ENCODE measurements around the gene SVEP1. TPM values are rescaled to one million over a fixed set of nuclear protein-coding genes. Genes with fewer than 3 reads are reported as not detected.

SVEP1 gene
- total RNA-seq, 2 experiments from 2014 or later: not detected

GRCh38 chr9:110573305-110573704 is 6.2 kb downstream of the SVEP1 start:
- Mint-ChIP-seq H3K27me3 (peaks cover 27% of the 10 kb centered on the region), H3K27ac (no peak overlapping the region)
- no peak overlapping the region for H3K4me3 ChIP-seq (ENCODE audit: low read length)

GRCh38 chr9:110571801-110572483 is 7.6 kb downstream of the SVEP1 start:
- peaks cover 13% of the 10 kb centered on the region for H3K27me3 Mint-ChIP-seq
- no peak for ATAC-seq (ENCODE audit: poor library complexity)
- no peaks in the 10 kb centered on the region for H3K9me3 Mint-ChIP-seq

More at GRCh38 chr9:110573305-110573704, 6.2 kb downstream of the SVEP1 start:
- ChIA-PET POLR2A (interaction anchor here (0.6 kb wide), 1 partner anchor 35 kb away, joined by 3 read pairs; no protein-coding TSS in a partner anchor), CTCF (no interaction called here)
- H3K36me3 Mint-ChIP-seq (ENCODE audit: low read depth): no peaks in the 10 kb centered on the region
- no peak for TF ChIP-seq CTCF (IDR thresholded peaks at IDR 0.05)
- Histone ChIP-seq H3K36me3 (ENCODE audit: insufficient read depth, low read length) (no peaks in the 10 kb centered on the region), H3K4me1 (ENCODE audit: insufficient read depth, low read length) (no peaks in the 10 kb centered on the region), H3K9me3 (ENCODE audit: control insufficient read depth in 1 of 2, insufficient read depth in 1 of 2, low read length in 2 of 2) (peaks cover 0 to 4% of the 10 kb centered on the region in 2 experiments), H3K27ac (ENCODE audit: low read depth in 1 of 2, low read length in 2 of 2) (no peak overlapping the region), H3K27me3 (ENCODE audit: control insufficient read depth in 1 of 2, insufficient read depth in 2 of 2, low read length in 2 of 2) (peaks cover 0 to 6% of the 10 kb centered on the region in 2 experiments)
- H3K9me3 Mint-ChIP-seq: no peaks in the 10 kb centered on the region
- H3K4me3 Mint-ChIP-seq: no peak overlapping the region
- DNase-seq (no peak), ATAC-seq (ENCODE audit: poor library complexity) (no peak)
- H3K4me1 Mint-ChIP-seq (ENCODE audit: low read depth): no peaks in the 10 kb centered on the region
- intact Hi-C loops (cut with DNase I, micrococcal nuclease): no loop called here

GRCh38 chr9:110566156-110566555 is 13.4 kb downstream of the SVEP1 start:
- TF ChIP-seq CTCF (IDR thresholded peaks at IDR 0.05): no peak
- no peaks in the 10 kb centered on the region for H3K9me3 Mint-ChIP-seq
- H3K4me3 Mint-ChIP-seq: no peak overlapping the region
- no peaks in the 10 kb centered on the region for H3K27me3 Mint-ChIP-seq
- no peaks in the 10 kb centered on the region for H3K36me3 Mint-ChIP-seq (ENCODE audit: low read depth)
- Histone ChIP-seq H3K4me3 (ENCODE audit: low read length) (no peak overlapping the region), H3K36me3 (ENCODE audit: insufficient read depth, low read length) (no peaks in the 10 kb centered on the region), H3K27ac (ENCODE audit: low read depth in 1 of 2, low read length in 2 of 2) (no peak overlapping the region), H3K9me3 (ENCODE audit: control insufficient read depth in 1 of 2, insufficient read depth in 1 of 2, low read length in 2 of 2) (no peaks in the 10 kb centered on the region), H3K4me1 (ENCODE audit: insufficient read depth, low read length) (no peaks in the 10 kb centered on the region), H3K27me3 (ENCODE audit: control insufficient read depth in 1 of 2, insufficient read depth in 2 of 2, low read length in 2 of 2) (no peaks in the 10 kb centered on the region)
- ChIA-PET CTCF (no interaction called here), POLR2A (no interaction called here)
- DNase-seq (no peak), ATAC-seq (ENCODE audit: poor library complexity) (no peak)
- no peaks in the 10 kb centered on the region for H3K4me1 Mint-ChIP-seq (ENCODE audit: low read depth)
- no peak overlapping the region for H3K27ac Mint-ChIP-seq
- intact Hi-C loops (cut with DNase I, micrococcal nuclease): no loop called here

More at GRCh38 chr9:110571801-110572483, 7.6 kb downstream of the SVEP1 start:
- CTCF ChIA-PET: no interaction called here
- Histone ChIP-seq H3K36me3 (ENCODE audit: insufficient read depth, low read length) (no peaks in the 10 kb centered on the region), H3K4me3 (ENCODE audit: low read length) (no peak overlapping the region), H3K27me3 (ENCODE audit: control insufficient read depth in 1 of 2, insufficient read depth in 2 of 2, low read length in 2 of 2) (no peaks in the 10 kb centered on the region), H3K4me1 (ENCODE audit: insufficient read depth, low read length) (no peaks in the 10 kb centered on the region), H3K27ac (ENCODE audit: low read depth in 1 of 2, low read length in 2 of 2) (no peak overlapping the region), H3K9me3 (ENCODE audit: control insufficient read depth in 1 of 2, insufficient read depth in 1 of 2, low read length in 2 of 2) (peaks cover 0 to 4% of the 10 kb centered on the region in 2 experiments)
- Mint-ChIP-seq H3K4me1 (ENCODE audit: low read depth) (no peaks in the 10 kb centered on the region), H3K36me3 (ENCODE audit: low read depth) (no peaks in the 10 kb centered on the region), H3K4me3 (no peak overlapping the region), H3K27ac (no peak overlapping the region)
- no peak for TF ChIP-seq CTCF (IDR thresholded peaks at IDR 0.05)
- no peak for DNase-seq
- POLR2A ChIA-PET: no interaction called here
- intact Hi-C loops (cut with DNase I, micrococcal nuclease): no loop called here

All from CD4-positive, alpha-beta T cell (primary cell).